ENCODE data around the gene PCDHA8. TPM values are rescaled to one million over a fixed set of nuclear protein-coding genes. Genes with fewer than 3 reads are reported as not detected.
A peak's percentile ranks its signal among the peaks of the same experiment; 100 is the strongest.

Gene PCDHA8
- total and polyA plus RNA-seq, 2 of the 8 experiments (the other 6 are each of a cell fraction or from before 2014, with no cell fraction given): 0.14 to 0.52 TPM

GRCh38 chr5:140823475-140823874 is 17.5 kb upstream of the PCDHA8 start:
- Histone ChIP-seq H3K9ac (replicated peaks in 1 of 4; ENCODE audit: extremely low read depth in 1 of 4, low read depth in 3 of 4, low read length in 3 of 4) (no peak overlapping the region), H3K9me3 (ENCODE audit: insufficient read depth in 2 of 2, low read depth in 1 of 2, low read length in 1 of 2) (peaks cover 0 to 11% of the 10 kb centered on the region in 2 experiments; a peak in 1 of 4 replicates), H2AFZ (ENCODE audit: low read length) (no peak overlapping the region), H3K18ac (ENCODE audit: extremely low read depth, low read length) (no peak overlapping the region), H3K36me3 (ENCODE audit: control insufficient read depth in 2 of 4, insufficient read depth in 4 of 4, low read length in 3 of 4) (peaks cover 0 to 3% (median 0%) of the 10 kb centered on the region in 4 experiments; a peak in 1 of 8 replicates), H3K4me1 (replicated peaks in 1 of 4; ENCODE audit: control insufficient read depth in 3 of 4, insufficient read depth in 4 of 4, low read length in 3 of 4) (no peaks in the 10 kb centered on the region), H3K4ac (replicated peaks; ENCODE audit: insufficient read length, low read depth, low read length) (no peak overlapping the region), H3K14ac (ENCODE audit: insufficient read length) (no peak overlapping the region), H2BK120ac (replicated peaks; ENCODE audit: low read depth, low read length) (no peak overlapping the region), H3K23ac (ENCODE audit: insufficient read length) (no peak overlapping the region), H3K56ac (replicated peaks; ENCODE audit: insufficient read length, low read depth, low read length) (no peak overlapping the region), H3K79me1 (ENCODE audit: low read depth, low read length) (no peaks in the 10 kb centered on the region), H2BK15ac (ENCODE audit: low read length) (no peak overlapping the region), H3K4me3 (ENCODE audit: extremely low read depth in 1 of 4, insufficient read depth in 2 of 4, low read depth in 3 of 4, low read length in 4 of 4) (no peak overlapping the region), H4K91ac (replicated peaks; ENCODE audit: insufficient read length, low read length) (no peak overlapping the region), H4K5ac (ENCODE audit: insufficient read length, low read depth, low read length) (no peak overlapping the region), H2BK12ac (ENCODE audit: low read depth, low read length) (no peak overlapping the region), H2BK5ac (ENCODE audit: low read depth, low read length) (no peak overlapping the region), H3K23me2 (ENCODE audit: low read depth, low read length) (no peaks in the 10 kb centered on the region), H3K79me2 (ENCODE audit: control insufficient read depth in 1 of 2, insufficient read depth in 2 of 2, low read length in 2 of 2) (no peaks in the 10 kb centered on the region), H3K27me3 (replicated peaks in 1 of 4; ENCODE audit: control insufficient read depth in 3 of 4, extremely low read depth in 1 of 4, insufficient read depth in 3 of 4, low read length in 3 of 4) (no peaks in the 10 kb centered on the region), H3K4me2 (ENCODE audit: insufficient read depth in 1 of 2, low read depth in 2 of 2, low read length in 2 of 2) (no peak overlapping the region), H4K8ac (ENCODE audit: extremely low read depth, insufficient read depth, low read length) (peak overlapping the region; percentile 85; the same call in 1 of the 2 replicates), H2AK5ac (ENCODE audit: low read depth, low read length) (no peak overlapping the region), H4K20me1 (replicated peaks in 1 of 2; ENCODE audit: control insufficient read depth in 1 of 2, insufficient read depth in 2 of 2, low read length in 2 of 2) (peaks cover 0 to 3% of the 10 kb centered on the region in 2 experiments), H3K27ac (ENCODE audit: low read depth, low read length) (no peak overlapping the region), H2BK20ac (ENCODE audit: low read length) (no peak overlapping the region)
- 98% methylated on average over 38 of the region's 38 CpGs; no CpG with 5 or more reads in 1 of the 2 experiments for WGBS, 2 experiments (ENCODE audit: extremely low coverage in 1 of 2, insufficient coverage in 1 of 2, insufficient read length in 1 of 2, insufficient replicate concordance in 2 of 2, low coverage in 1 of 2, low lambda C conversion rate in 2 of 2, missing lambda C conversion rate in 1 of 2)
- ChIA-PET CTCF (ENCODE audit: partially characterized antibody) (interaction anchor here (0.6 to 5.5 kb wide), 5 partner anchors 11 to 46 kb away, joined by 3 to 49 read pairs (median 4); partner anchors contain the start of genes PCDHA4, PCDHA7 and PCDHA8), POLR2A (ENCODE audit: partially characterized antibody) (no interaction called here)
- DNase-seq (ENCODE audit: low read depth in 1 of 2, low spot score in 2 of 2): no peak
- TF ChIP-seq KDM4A (IDR thresholded peaks at IDR 0.05; ENCODE audit: low read depth, low read length, severe bottlenecking): no peak
- no peak for TF ChIP-seq TBP (IDR thresholded peaks at IDR 0.05; ENCODE audit: low read depth, low read length)
- no peak for TF ChIP-seq EZH2 (IDR thresholded peaks at IDR 0.05; ENCODE audit: low read depth, low read length, severe bottlenecking)
- no peak for TF ChIP-seq CHD1 (IDR thresholded peaks at IDR 0.05; ENCODE audit: low read depth, low read length)
- no peak for TF ChIP-seq FOSL1 (IDR thresholded peaks at IDR 0.05; ENCODE audit: insufficient read depth, low read depth, low read length)
- no peak for FAIRE-seq
